SU-DHL-6 (cell line): ENCODE measurements around the gene KCNQ4.

ENCODE experiments used
- H2AFZ ChIP-seq: fragments of 200-600 bp; sonication (generic); 2 replicates; pipeline ENCODE4 v1.6.1; 2014; ENCODE audit warnings: low read depth, mild to moderate bottlenecking, moderate library complexity, mixed read lengths, antibody characterized with exemption, low read length; ENCODE audit not compliant: severe bottlenecking
- H3F3A ChIP-seq: fragments of 200-600 bp; shearing (Covaris generic); 2 replicates; pipeline ENCODE4 v1.6.0; 2016; ENCODE audit warnings: antibody characterized with exemption, mild to moderate bottlenecking; ENCODE audit not compliant: insufficient read depth
- H3K27ac ChIP-seq: fragments of 200-600 bp; sonication (generic); 2 replicates; pipeline ENCODE4 v1.5.1; 2016; ENCODE audit warnings: low read depth, mild to moderate bottlenecking, low read length, moderate library complexity, mixed read lengths
- H3K27me3 ChIP-seq: fragments of 200-600 bp; sonication (generic), shearing (Covaris generic); 2 replicates; pipeline ENCODE4 v1.6.0; 2014; ENCODE audit warnings: mild to moderate bottlenecking, low read length
- H3K36me3 ChIP-seq: fragments of 200-600 bp; sonication (generic); 2 replicates; pipeline ENCODE4 v1.6.1; 2014; ENCODE audit warnings: mild to moderate bottlenecking, low read length, mixed read lengths
- H3K4me2 ChIP-seq: fragments of 300-600, 200-600 bp; shearing (Covaris generic), sonication (generic); 2 replicates; pipeline ENCODE4 v1.6.0; 2014; ENCODE audit warnings: low read length, low read depth, mild to moderate bottlenecking; ENCODE audit not compliant: poor library complexity, severe bottlenecking
- H3K4me3 ChIP-seq: fragments of 200-600 bp; sonication (generic); 2 replicates; pipeline ENCODE4 v1.5.1; 2014; ENCODE audit warnings: antibody characterized with exemption, low read length, mild to moderate bottlenecking, mixed read lengths; ENCODE audit not compliant: insufficient read depth, poor library complexity, severe bottlenecking
- H3K79me2 ChIP-seq: fragments of 200-600 bp; sonication (generic); 2 replicates; pipeline ENCODE4 v1.6.1; 2014; ENCODE audit warnings: mild to moderate bottlenecking, low read length, moderate library complexity; ENCODE audit not compliant: insufficient read depth
- H3K9ac ChIP-seq: fragments of 200-600 bp; sonication (generic); 2 replicates; pipeline ENCODE4 v1.7.0; 2014; ENCODE audit warnings: mild to moderate bottlenecking, low read length
- H3K9me2 ChIP-seq: fragments of 200-600 bp; sonication (generic); replicated peaks from 2 replicates; pipeline ENCODE4 v1.6.1; 2014; ENCODE audit warnings: low read length; ENCODE audit not compliant: insufficient read depth
- H3K9me3 ChIP-seq: fragments of 200-600 bp; sonication (generic); 2 replicates; pipeline ENCODE4 v1.6.1; 2014; ENCODE audit warnings: low read length, mixed read lengths; ENCODE audit not compliant: insufficient read depth
- H4K20me1 ChIP-seq: fragments of 200-600 bp; sonication (generic); 2 replicates; pipeline ENCODE4 v1.6.1; 2014; ENCODE audit warnings: low read depth, mild to moderate bottlenecking, antibody characterized with exemption, low read length, moderate library complexity, mixed read lengths
- CTCF ChIP-seq: fragments of 200-600 bp; sonication (generic); IDR thresholded peaks from one replicate; pipeline ENCODE4 v1.5.1; 2017; ENCODE audit warnings: antibody characterized with exemption, mild to moderate bottlenecking, low read length, moderate library complexity; ENCODE audit not compliant: insufficient read depth, poor library complexity, severe bottlenecking
- EZH2phosphoT487 ChIP-seq: fragments of 200-600 bp; sonication (generic), shearing (Covaris generic); conservative IDR thresholded peaks from 2 replicates; pipeline ENCODE4 v1.6.1; 2018; ENCODE audit warnings: mild to moderate bottlenecking, antibody characterized with exemption, low read length, moderate library complexity, mixed read lengths

KCNQ4 gene

GRCh38 chr1:40806731-40807695 is 23.4 kb downstream of the KCNQ4 start:
- Histone ChIP-seq H3K4me2 (no peak overlapping the region), H3K27me3 (no peaks in the 10 kb centered on the region), H3K27ac (no peak overlapping the region), H2AFZ (no peak overlapping the region), H3K4me3 (no peak overlapping the region), H3K9ac (no peak overlapping the region), H3K9me2 (no peaks in the 10 kb centered on the region), H3K9me3 (no peaks in the 10 kb centered on the region), H4K20me1 (no peaks in the 10 kb centered on the region), H3F3A (no peaks in the 10 kb centered on the region), H3K36me3 (no peaks in the 10 kb centered on the region), H3K79me2 (no peaks in the 10 kb centered on the region)
- no peak for TF ChIP-seq EZH2phosphoT487
- TF ChIP-seq CTCF: no peak

- Histone ChIP-seq H2AFZ (no peak overlapping the region), H3K4me2 (no peak overlapping the region), H3K36me3 (no peaks in the 10 kb centered on the region), H3K9ac (no peak overlapping the region), H3F3A (no peaks in the 10 kb centered on the region), H3K27ac (no peak overlapping the region), H4K20me1 (no peaks in the 10 kb centered on the region), H3K9me2 (no peaks in the 10 kb centered on the region), H3K27me3 (no peaks in the 10 kb centered on the region), H3K79me2 (no peaks in the 10 kb centered on the region), H3K9me3 (no peaks in the 10 kb centered on the region), H3K4me3 (no peak overlapping the region)
- TF ChIP-seq CTCF (no peak), EZH2phosphoT487 (no peak)
Measured at GRCh38 chr1:40808002-40808401, 24.4 kb downstream of the KCNQ4 start.

GRCh38 chr1:40808444-40808843 is 24.9 kb downstream of the KCNQ4 start:
- H3K36me3 ChIP-seq: no peaks in the 10 kb centered on the region
- no peaks in the 10 kb centered on the region for H4K20me1 ChIP-seq
- H3K79me2 ChIP-seq: no peaks in the 10 kb centered on the region
- no peaks in the 10 kb centered on the region for H3K9me2 ChIP-seq
- no peaks in the 10 kb centered on the region for H3F3A ChIP-seq
- H2AFZ ChIP-seq: no peak overlapping the region
- H3K27me3 ChIP-seq: no peaks in the 10 kb centered on the region
- H3K9ac ChIP-seq: no peak overlapping the region
- no peak overlapping the region for H3K4me3 ChIP-seq
- no peak overlapping the region for H3K27ac ChIP-seq
- no peak for TF ChIP-seq CTCF
- TF ChIP-seq EZH2phosphoT487: no peak
- no peak overlapping the region for H3K4me2 ChIP-seq
- no peaks in the 10 kb centered on the region for H3K9me3 ChIP-seq
